ENCODE results near the gene ZNF385A. TPM values are rescaled to one million over a fixed set of nuclear protein-coding genes. Genes with fewer than 3 reads are reported as not detected.

Gene ZNF385A
- total and polyA plus RNA-seq, 9 of the 15 experiments (the other 6 are each of a cell fraction or from before 2014, with no cell fraction given): 1.0 to 111 (median 7.7) TPM

DNA sequence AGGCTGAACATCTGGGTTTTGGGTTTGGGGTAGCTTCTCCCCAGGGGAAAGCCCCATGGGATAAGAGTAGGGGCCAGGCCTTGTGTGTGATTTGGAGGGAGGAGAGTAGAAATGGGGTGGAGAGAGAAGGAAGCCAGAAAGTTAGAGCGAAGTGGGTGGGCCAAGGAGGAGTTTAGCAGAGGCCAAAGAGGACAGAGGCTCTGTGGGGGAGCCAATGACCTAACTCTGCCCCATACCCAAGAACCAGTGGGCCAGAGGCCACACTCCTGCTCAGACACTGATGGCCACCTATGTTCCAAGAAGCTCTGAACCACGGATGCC lies 9.3 kb downstream of the ZNF385A start:
- Histone ChIP-seq H3K27ac (ENCODE audit: extremely low read depth, low read depth, low read length) (no peak overlapping the region; the same call in 2 of the 3 replicates), H4K20me1 (replicated peaks; ENCODE audit: control insufficient read depth, insufficient read depth, low read length) (peaks cover 12% of the 10 kb centered on the region), H3K4me3 (no peak overlapping the region), H3K4me2 (ENCODE audit: insufficient read depth, low read length) (no peak overlapping the region), H3K4me1 (replicated peaks in 1 of 2; ENCODE audit: control insufficient read depth in 2 of 2, insufficient read depth in 2 of 2, low read length in 2 of 2) (peaks cover 51 to 53% of the 10 kb centered on the region in 2 experiments; a peak in 4 of 5 replicates), H2AFZ (ENCODE audit: low read depth, low read length) (no peak overlapping the region), H3K9me3 (replicated peaks; ENCODE audit: control insufficient read depth, insufficient read depth, low read depth, low read length) (no peaks in the 10 kb centered on the region), H3K9ac (ENCODE audit: insufficient read depth in 1 of 2, low read depth in 2 of 2, low read length in 2 of 2) (peak overlapping the region in 1 of 2 experiments; percentile 3; a peak in 1 of 4 replicates), H3K79me2 (ENCODE audit: control insufficient read depth, insufficient read depth, low read length) (peaks cover 44% of the 10 kb centered on the region), H3K9me1 (ENCODE audit: control insufficient read depth, insufficient read depth, low read length) (peaks cover 8% of the 10 kb centered on the region), H3K27me3 (ENCODE audit: control insufficient read depth in 2 of 2, insufficient read depth in 2 of 2, low read length in 2 of 2) (no peaks in the 10 kb centered on the region), H3K36me3 (ENCODE audit: control insufficient read depth, insufficient read depth, low read length) (peaks cover 91% of the 10 kb centered on the region)
- 63% methylated on average over 2 of the region's 2 CpGs for WGBS (ENCODE audit: insufficient coverage, low coverage, missing lambda C conversion rate)
- DNase-seq (ENCODE audit: extremely low read depth in 1 of 4, low spot score in 3 of 4) (no peak), ATAC-seq (no peak), FAIRE-seq (no peak)
- ChIA-PET POLR2A (no interaction called here), CTCF (ENCODE audit: low intra/inter-chr PET ratio) (no interaction called here)
- intact Hi-C loops (cut with micrococcal nuclease) (no loop called here), in situ Hi-C loops (cut with MboI) (no loop called here)
- TF ChIP-seq SAFB (IDR thresholded peaks at IDR 0.05; ENCODE audit: borderline replicate concordance, low read depth, low read length) (no peak), ZNF316 (IDR thresholded peaks at IDR 0.05) (peak; percentile 1; the same call in 1 of the 2 replicates)
- BruUV-seq (replicated peaks): no TSS peak

DNA sequence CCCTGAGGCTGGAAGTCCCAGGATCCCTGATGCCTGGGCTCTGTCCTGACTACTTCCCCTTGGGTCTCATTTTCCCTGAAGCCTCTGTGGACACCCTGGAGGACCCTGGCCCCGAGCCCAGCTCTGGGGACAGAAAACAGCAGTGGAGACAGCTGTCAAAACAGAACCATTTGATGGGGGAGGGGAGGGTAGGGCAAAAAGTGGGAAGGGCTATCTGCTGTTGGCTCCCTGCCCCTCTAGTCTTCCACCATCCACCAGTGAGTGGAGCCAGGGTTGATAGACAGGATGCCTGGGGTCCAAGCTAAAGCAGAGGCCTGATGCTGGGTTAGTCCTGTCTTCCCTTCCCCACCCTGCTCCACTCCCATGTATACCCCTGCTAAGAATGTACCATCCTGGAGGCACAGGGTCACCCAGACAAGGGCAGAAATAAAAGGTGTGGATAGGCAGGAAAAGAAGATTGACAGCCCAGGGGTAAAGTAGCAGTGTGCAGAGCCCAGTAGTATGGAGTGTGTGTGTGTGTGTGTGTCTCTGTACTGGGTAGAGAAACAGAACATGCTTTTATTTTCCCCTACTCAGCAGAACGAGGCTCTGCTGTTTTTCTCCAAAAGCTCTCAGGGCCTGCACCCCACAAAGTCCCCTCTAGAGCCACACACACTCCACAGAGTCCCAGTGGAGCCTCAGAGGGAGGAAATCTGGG lies 9.8 kb downstream of the ZNF385A start:
- Histone ChIP-seq H3K9me1 (ENCODE audit: control insufficient read depth, insufficient read depth, low read length) (peaks cover 8% of the 10 kb centered on the region), H3K4me1 (replicated peaks in 1 of 2; ENCODE audit: control insufficient read depth in 2 of 2, insufficient read depth in 2 of 2, low read length in 2 of 2) (peaks cover 52 to 53% of the 10 kb centered on the region in 2 experiments), H3K9me3 (replicated peaks; ENCODE audit: control insufficient read depth, insufficient read depth, low read depth, low read length) (no peaks in the 10 kb centered on the region), H4K20me1 (replicated peaks; ENCODE audit: control insufficient read depth, insufficient read depth, low read length) (peaks cover 12% of the 10 kb centered on the region), H3K27ac (ENCODE audit: extremely low read depth, low read depth, low read length) (no peak overlapping the region; the same call in 2 of the 3 replicates), H3K79me2 (ENCODE audit: control insufficient read depth, insufficient read depth, low read length) (peaks cover 40% of the 10 kb centered on the region), H3K27me3 (ENCODE audit: control insufficient read depth in 2 of 2, insufficient read depth in 2 of 2, low read length in 2 of 2) (no peaks in the 10 kb centered on the region), H3K4me3 (no peak overlapping the region), H3K36me3 (ENCODE audit: control insufficient read depth, insufficient read depth, low read length) (peaks cover 86% of the 10 kb centered on the region), H2AFZ (ENCODE audit: low read depth, low read length) (no peak overlapping the region), H3K4me2 (ENCODE audit: insufficient read depth, low read length) (0 out of 2 replicates have a peak overlapping the region, but pooled peaks have one; percentile 11), H3K9ac (ENCODE audit: insufficient read depth in 1 of 2, low read depth in 2 of 2, low read length in 2 of 2) (peak overlapping the region in 1 of 2 experiments; percentile 78; a peak in 1 of 4 replicates)
- in situ Hi-C loops (cut with MboI): no loop called here
- DNase-seq (ENCODE audit: extremely low read depth in 1 of 4, low spot score in 3 of 4) (no peak), ATAC-seq (no peak), FAIRE-seq (no peak)
- no TSS peak for BruUV-seq (replicated peaks)
- CTCF ChIA-PET (ENCODE audit: low intra/inter-chr PET ratio): no interaction called here
- POLR2A ChIA-PET: no interaction called here
- intact Hi-C loops (cut with micrococcal nuclease): no loop called here
- 57% methylated on average over 2 of the region's 2 CpGs for WGBS (ENCODE audit: insufficient coverage, low coverage, missing lambda C conversion rate)
- TF ChIP-seq, protein P1, sequence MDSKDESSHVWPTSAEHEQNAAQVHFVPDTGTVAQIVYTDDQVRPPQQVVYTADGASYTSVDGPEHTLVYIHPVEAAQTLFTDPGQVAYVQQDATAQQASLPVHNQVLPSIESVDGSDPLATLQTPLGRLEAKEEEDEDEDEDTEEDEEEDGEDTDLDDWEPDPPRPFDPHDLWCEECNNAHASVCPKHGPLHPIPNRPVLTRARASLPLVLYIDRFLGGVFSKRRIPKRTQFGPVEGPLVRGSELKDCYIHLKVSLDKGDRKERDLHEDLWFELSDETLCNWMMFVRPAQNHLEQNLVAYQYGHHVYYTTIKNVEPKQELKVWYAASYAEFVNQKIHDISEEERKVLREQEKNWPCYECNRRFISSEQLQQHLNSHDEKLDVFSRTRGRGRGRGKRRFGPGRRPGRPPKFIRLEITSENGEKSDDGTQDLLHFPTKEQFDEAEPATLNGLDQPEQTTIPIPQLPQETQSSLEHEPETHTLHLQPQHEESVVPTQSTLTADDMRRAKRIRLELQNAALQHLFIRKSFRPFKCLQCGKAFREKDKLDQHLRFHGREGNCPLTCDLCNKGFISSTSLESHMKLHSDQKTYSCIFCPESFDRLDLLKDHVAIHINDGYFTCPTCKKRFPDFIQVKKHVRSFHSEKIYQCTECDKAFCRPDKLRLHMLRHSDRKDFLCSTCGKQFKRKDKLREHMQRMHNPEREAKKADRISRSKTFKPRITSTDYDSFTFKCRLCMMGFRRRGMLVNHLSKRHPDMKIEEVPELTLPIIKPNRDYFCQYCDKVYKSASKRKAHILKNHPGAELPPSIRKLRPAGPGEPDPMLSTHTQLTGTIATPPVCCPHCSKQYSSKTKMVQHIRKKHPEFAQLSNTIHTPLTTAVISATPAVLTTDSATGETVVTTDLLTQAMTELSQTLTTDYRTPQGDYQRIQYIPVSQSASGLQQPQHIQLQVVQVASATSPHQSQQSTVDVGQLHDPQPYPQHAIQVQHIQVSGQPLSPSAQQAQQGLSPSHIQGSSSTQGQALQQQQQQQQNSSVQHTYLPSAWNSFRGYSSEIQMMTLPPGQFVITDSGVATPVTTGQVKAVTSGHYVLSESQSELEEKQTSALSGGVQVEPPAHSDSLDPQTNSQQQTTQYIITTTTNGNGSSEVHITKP (IDR thresholded peaks at IDR 0.05; ENCODE audit: partially characterized antibody): peak; percentile 55
- TF ChIP-seq KAT7 (CRISPR knock-in tag; IDR thresholded peaks at IDR 0.05; ENCODE audit: borderline replicate concordance) (no peak), ELF4 (CRISPR knock-in tag; IDR thresholded peaks at IDR 0.05) (no peak), POLR2AphosphoS5 (IDR thresholded peaks at IDR 0.05; ENCODE audit: control insufficient read depth, insufficient read depth, low read depth, low read length) (peak; percentile 29; the same call in 1 of the 2 replicates), SNIP1 (IDR thresholded peaks at IDR 0.05; ENCODE audit: low read depth) (no peak), SOX6 (IDR thresholded peaks at IDR 0.05) (no peak), ZNF764 (CRISPR knock-in tag; IDR thresholded peaks at IDR 0.05; ENCODE audit: low read depth) (no peak), CEBPB (tag; IDR thresholded peaks at IDR 0.05) (no peak), NFE2L1 (tag; IDR thresholded peaks at IDR 0.05; ENCODE audit: borderline replicate concordance, low read depth) (no peak), ZNF146 (CRISPR knock-in tag; IDR thresholded peaks at IDR 0.05; ENCODE audit: unreplicated experiment) (no peak)
